ENCODE measurements around the gene FADS3. TPM values are rescaled to one million over a fixed set of nuclear protein-coding genes. Genes with fewer than 3 reads are reported as not detected.

The FADS3 gene
- total and polyA plus RNA-seq, 2 donors (not counting 3 experiments of a cell fraction or from before 2014, with no cell fraction given), result 216 to 346 TPM

DNA sequence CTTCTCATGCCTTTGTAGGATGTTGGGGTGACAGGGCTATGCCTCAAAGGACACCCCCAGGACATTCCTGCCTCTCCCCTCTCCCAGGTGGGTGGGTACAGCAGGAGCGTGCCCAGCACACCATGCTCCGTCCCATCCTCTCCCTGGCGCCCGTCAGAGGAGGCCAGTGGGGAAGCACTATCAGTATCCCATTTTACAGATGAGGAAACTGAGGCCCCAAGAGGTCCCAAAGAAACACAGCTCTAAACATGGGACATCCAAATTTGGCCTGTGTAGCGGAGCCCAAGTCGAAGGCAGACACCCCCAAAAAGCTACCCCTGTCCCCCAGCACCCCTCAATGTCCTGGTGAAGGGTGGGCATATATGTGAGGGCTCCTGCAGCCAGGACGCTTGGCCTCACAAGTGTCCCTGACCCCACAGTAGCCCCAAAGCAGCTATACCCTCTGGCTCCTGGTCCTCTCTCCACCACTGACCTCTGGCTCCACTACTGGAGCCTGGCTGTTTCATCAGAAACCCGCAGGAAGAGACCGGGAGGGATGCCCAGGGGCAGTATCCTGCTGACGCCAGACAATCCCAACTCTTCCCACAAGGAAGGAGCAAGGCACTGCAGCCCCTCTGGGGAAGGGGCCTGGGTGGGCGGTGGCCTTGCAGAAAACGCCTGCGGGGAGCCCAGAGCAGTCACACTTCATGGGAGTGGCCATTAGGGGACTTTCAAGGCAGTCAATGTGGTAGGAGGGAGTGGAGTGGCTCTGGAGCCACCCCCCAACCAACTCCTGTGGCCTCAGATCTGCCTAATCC lies 5.4 kb downstream of the FADS3 start:
- dilution Hi-C loops (cut with MboI; ENCODE audit: extremely low pct_ligation_motif_present, low sequenced_read_pairs) (no loop called here), intact Hi-C loops (cut with micrococcal nuclease) (no loop called here)
- ChIA-PET CTCF (interaction anchor here (3.1 to 4.8 kb wide), 2 partner anchors 15 kb away, joined by 19 read pairs; no protein-coding TSS in a partner anchor), POLR2A (no interaction called here)
- Histone ChIP-seq H3K36me3 (ENCODE audit: control insufficient read depth in 2 of 2, extremely low read depth in 1 of 2, insufficient read depth in 2 of 2, low read length in 2 of 2) (peaks cover 0 to 10% of the 10 kb centered on the region in 2 experiments), H3K9me3 (replicated peaks; ENCODE audit: control insufficient read depth, insufficient read depth, low read length) (no peaks in the 10 kb centered on the region), H3K79me2 (ENCODE audit: control insufficient read depth, insufficient read depth, low read length) (peaks cover 80% of the 10 kb centered on the region), H3K9me1 (replicated peaks; ENCODE audit: control insufficient read depth, extremely low read depth, insufficient read depth, low read length) (no peaks in the 10 kb centered on the region), H3K27me3 (ENCODE audit: control insufficient read depth in 2 of 2, insufficient read depth in 2 of 2, low read length in 2 of 2) (no peaks in the 10 kb centered on the region), H2AFZ (ENCODE audit: low read depth, low read length) (no peak overlapping the region), H3K9ac (replicated peaks; ENCODE audit: extremely low read depth, insufficient read depth, low read length) (no peak overlapping the region), H3K27ac (ENCODE audit: insufficient read depth, low read depth, low read length) (no peak overlapping the region), H3K4me1 (ENCODE audit: control insufficient read depth, extremely low read depth, insufficient read depth, low read length) (peaks cover 41% of the 10 kb centered on the region), H4K20me1 (replicated peaks; ENCODE audit: control insufficient read depth, extremely low read depth, insufficient read depth, low read length) (no peaks in the 10 kb centered on the region), H3K4me3 (replicated peaks in 1 of 3; ENCODE audit: insufficient read depth in 1 of 3, low read depth in 1 of 3, low read length in 3 of 3) (no peak overlapping the region), H3K4me2 (ENCODE audit: insufficient read depth, low read length) (no peak overlapping the region)
- FAIRE-seq, result no peak
- DNase-seq (ENCODE audit: low read depth, low spot score), result no peak
- BruUV-seq (replicated peaks), result no TSS peak
- no peak for TF ChIP-seq JUN (IDR thresholded peaks at IDR 0.05; ENCODE audit: borderline replicate concordance, insufficient read depth, insufficient read length, low read depth)

DNA sequence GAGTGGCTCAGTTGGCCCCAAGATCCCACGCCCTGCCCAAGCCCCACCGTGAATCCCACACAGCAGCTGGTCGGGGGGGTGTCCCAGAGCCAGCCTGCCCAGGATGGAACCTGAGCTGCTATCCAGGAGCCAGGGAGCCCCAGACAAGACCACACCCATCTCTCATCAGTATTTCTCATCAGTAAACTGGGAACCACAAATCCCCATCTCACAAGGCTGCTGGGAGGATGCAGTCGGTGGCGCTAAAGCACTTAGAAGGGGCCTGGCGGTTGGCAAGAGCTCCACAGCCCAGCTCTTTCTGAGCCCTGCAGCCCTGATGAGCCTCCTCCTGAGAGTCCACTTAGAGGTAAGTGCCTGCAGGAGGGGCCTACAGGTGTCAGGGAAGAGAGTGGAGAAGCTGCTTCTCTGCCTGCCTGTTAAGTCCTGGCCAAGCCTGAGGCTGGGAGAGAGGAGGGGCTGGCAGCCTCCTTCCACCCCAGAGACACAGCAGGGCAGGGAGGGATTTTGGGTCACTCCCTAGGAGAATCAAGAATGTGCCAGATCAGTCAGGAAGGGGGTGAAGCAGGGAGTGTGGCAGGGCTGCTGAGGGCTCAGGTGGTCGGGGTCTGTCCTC lies 6.1 kb downstream of the FADS3 start:
- H3K27me3 ChIP-seq (ENCODE audit: control insufficient read depth in 2 of 2, insufficient read depth in 2 of 2, low read length in 2 of 2), result no peaks in the 10 kb centered on the region
- no peak overlapping the region for H2AFZ ChIP-seq (ENCODE audit: low read depth, low read length)
- no peak overlapping the region for H3K27ac ChIP-seq (ENCODE audit: insufficient read depth, low read depth, low read length)
- H3K79me2 ChIP-seq (ENCODE audit: control insufficient read depth, insufficient read depth, low read length), result peaks cover 78% of the 10 kb centered on the region
- DNase-seq (ENCODE audit: low read depth, low spot score) (no peak), FAIRE-seq (no peak)
- dilution Hi-C loops (cut with MboI; ENCODE audit: extremely low pct_ligation_motif_present, low sequenced_read_pairs), result no loop called here
- POLR2A ChIA-PET, result no interaction called here
- CTCF ChIA-PET, result interaction anchor here (0.7 to 3.1 kb wide), 3 partner anchors 11 to 14 kb away, joined by 3 to 19 read pairs (median 5); no protein-coding TSS in a partner anchor
- no peaks in the 10 kb centered on the region for H3K9me1 ChIP-seq (replicated peaks; ENCODE audit: control insufficient read depth, extremely low read depth, insufficient read depth, low read length)
- no peak for TF ChIP-seq JUN (IDR thresholded peaks at IDR 0.05; ENCODE audit: borderline replicate concordance, insufficient read depth, insufficient read length, low read depth)
- no peak for TF ChIP-seq POLR2AphosphoS5 (IDR thresholded peaks at IDR 0.05; ENCODE audit: insufficient read depth, low read depth, low read length)
- TF ChIP-seq, protein P1, sequence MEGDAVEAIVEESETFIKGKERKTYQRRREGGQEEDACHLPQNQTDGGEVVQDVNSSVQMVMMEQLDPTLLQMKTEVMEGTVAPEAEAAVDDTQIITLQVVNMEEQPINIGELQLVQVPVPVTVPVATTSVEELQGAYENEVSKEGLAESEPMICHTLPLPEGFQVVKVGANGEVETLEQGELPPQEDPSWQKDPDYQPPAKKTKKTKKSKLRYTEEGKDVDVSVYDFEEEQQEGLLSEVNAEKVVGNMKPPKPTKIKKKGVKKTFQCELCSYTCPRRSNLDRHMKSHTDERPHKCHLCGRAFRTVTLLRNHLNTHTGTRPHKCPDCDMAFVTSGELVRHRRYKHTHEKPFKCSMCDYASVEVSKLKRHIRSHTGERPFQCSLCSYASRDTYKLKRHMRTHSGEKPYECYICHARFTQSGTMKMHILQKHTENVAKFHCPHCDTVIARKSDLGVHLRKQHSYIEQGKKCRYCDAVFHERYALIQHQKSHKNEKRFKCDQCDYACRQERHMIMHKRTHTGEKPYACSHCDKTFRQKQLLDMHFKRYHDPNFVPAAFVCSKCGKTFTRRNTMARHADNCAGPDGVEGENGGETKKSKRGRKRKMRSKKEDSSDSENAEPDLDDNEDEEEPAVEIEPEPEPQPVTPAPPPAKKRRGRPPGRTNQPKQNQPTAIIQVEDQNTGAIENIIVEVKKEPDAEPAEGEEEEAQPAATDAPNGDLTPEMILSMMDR (IDR thresholded peaks at IDR 0.05; ENCODE audit: extremely low read depth in 1 of 2, insufficient read depth in 1 of 2, low read depth in 1 of 2, low read length in 2 of 2), result no peak
- no peak for TF ChIP-seq GATA2 (IDR thresholded peaks at IDR 0.05; ENCODE audit: insufficient read depth, insufficient read length, low read depth, low read length)
- no peak for TF ChIP-seq MYC (IDR thresholded peaks at IDR 0.05; ENCODE audit: low read depth, low read length)
- TF ChIP-seq, protein P2, sequence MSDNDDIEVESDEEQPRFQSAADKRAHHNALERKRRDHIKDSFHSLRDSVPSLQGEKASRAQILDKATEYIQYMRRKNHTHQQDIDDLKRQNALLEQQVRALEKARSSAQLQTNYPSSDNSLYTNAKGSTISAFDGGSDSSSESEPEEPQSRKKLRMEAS (IDR thresholded peaks at IDR 0.05; ENCODE audit: insufficient read depth, insufficient read length), result no peak
- no peak for TF ChIP-seq EZH2 (IDR thresholded peaks at IDR 0.05; ENCODE audit: borderline replicate concordance, low read depth, low read length, severe bottlenecking)
- TF ChIP-seq FOS (IDR thresholded peaks at IDR 0.05; ENCODE audit: borderline replicate concordance, insufficient read depth, low read length), result no peak
- TF ChIP-seq POLR2A (IDR thresholded peaks at IDR 0.05; ENCODE audit: low read depth, low read length), result no peak
- BruUV-seq (replicated peaks), result no TSS peak
- no peak overlapping the region for H3K4me3 ChIP-seq (replicated peaks in 1 of 3; ENCODE audit: insufficient read depth in 1 of 3, low read depth in 1 of 3, low read length in 3 of 3)
- no peak overlapping the region for H3K4me2 ChIP-seq (ENCODE audit: insufficient read depth, low read length)
- intact Hi-C loops (cut with micrococcal nuclease), result no loop called here
- no peaks in the 10 kb centered on the region for H3K9me3 ChIP-seq (replicated peaks; ENCODE audit: control insufficient read depth, insufficient read depth, low read length)
- H3K4me1 ChIP-seq (ENCODE audit: control insufficient read depth, extremely low read depth, insufficient read depth, low read length), result peaks cover 36% of the 10 kb centered on the region
- H3K36me3 ChIP-seq (ENCODE audit: control insufficient read depth in 2 of 2, extremely low read depth in 1 of 2, insufficient read depth in 2 of 2, low read length in 2 of 2), result peaks cover 0 to 10% of the 10 kb centered on the region in 2 experiments
- no peak overlapping the region for H3K9ac ChIP-seq (replicated peaks; ENCODE audit: extremely low read depth, insufficient read depth, low read length)
- H4K20me1 ChIP-seq (replicated peaks; ENCODE audit: control insufficient read depth, extremely low read depth, insufficient read depth, low read length), result no peaks in the 10 kb centered on the region
